K562 (cell line): ENCODE data around the gene HDAC7. TPM values are rescaled to one million over a fixed set of nuclear protein-coding genes. Genes with fewer than 3 reads are reported as not detected.

ENCODE experiments used
- ATF1 ChIP-seq, 2 experiments: fragments of 450-650 bp in 1 of 2; IDR thresholded peaks; 2 replicates each; pipeline ENCODE4 v1.6.1; 2016; ENCODE audit warnings: missing compliant biosample characterization in 1 of 2, missing genetic modification characterization in 1 of 2
- BMI1 ChIP-seq: fragments of 150-350 bp; IDR thresholded peaks from 2 replicates; pipeline ENCODE4 v1.6.1; 2014; ENCODE audit warnings: low read length
- ELK1 ChIP-seq: sonication (generic); formaldehyde crosslinking; IDR thresholded peaks from 2 replicates; pipeline ENCODE4 v1.8.1; 2022; ENCODE audit warnings: missing genetic modification reagents
- ERF ChIP-seq: fragments of 450-650 bp; formaldehyde crosslinking; IDR thresholded peaks from 2 replicates; pipeline ENCODE4 v1.4.0; 2020; ENCODE audit warnings: mild to moderate bottlenecking, mixed read lengths
- ETS2 ChIP-seq: IDR thresholded peaks from 2 replicates; pipeline ENCODE4 v1.6.1; 2016; ENCODE audit warnings: borderline replicate concordance, missing genetic modification characterization, mild to moderate bottlenecking, moderate library complexity, missing compliant biosample characterization; ENCODE audit not compliant: poor library complexity, severe bottlenecking
- FOXK1 ChIP-seq: sonication (generic); formaldehyde crosslinking; IDR thresholded peaks from 2 replicates; pipeline ENCODE4 v1.8.0; 2022; ENCODE audit warnings: missing genetic modification reagents, mild to moderate bottlenecking, borderline replicate concordance
- HDAC1 ChIP-seq, 2 experiments: fragments of 450-650 bp; IDR thresholded peaks; 2 replicates each; pipeline ENCODE4 v1.6.1; 2016 to 2017; ENCODE audit warnings: inconsistent platforms in 1 of 2, mild to moderate bottlenecking in 1 of 2, moderate library complexity in 1 of 2
- MAFK ChIP-seq: IDR thresholded peaks from 2 replicates; pipeline ENCODE4 v1.6.1; 2011; ENCODE audit warnings: low read length, improper control_type of control experiment
- MYBL2 ChIP-seq, 2 experiments: fragments of 450-650 bp in 1 of 2; sonication (generic) in 1 of 2; formaldehyde crosslinking in 1 of 2; IDR thresholded peaks; 2 replicates each; pipeline versions ENCODE4 v1.6.1 to v1.8.1; 2017 to 2022; ENCODE audit warnings: borderline replicate concordance in 1 of 2, inconsistent platforms in 1 of 2, low read depth in 1 of 2, mild to moderate bottlenecking in 1 of 2, missing genetic modification reagents in 1 of 2, moderate library complexity in 1 of 2
- SOX6 ChIP-seq: fragments of 450-650 bp; IDR thresholded peaks from 2 replicates; pipeline ENCODE4 v1.6.1; 2014; ENCODE audit warnings: mild to moderate bottlenecking
- SRSF1 ChIP-seq: fragments of 200-400 bp; formaldehyde crosslinking; IDR thresholded peaks from 2 replicates; pipeline ENCODE4 v1.6.1; 2017; ENCODE audit warnings: mild to moderate bottlenecking, low read depth, low read length, moderate library complexity
- STAG1 ChIP-seq: sonication (generic); formaldehyde crosslinking; IDR thresholded peaks from 2 replicates; pipeline ENCODE4 v1.5.0; 2020; ENCODE audit warnings: missing genetic modification reagents, borderline replicate concordance
- ZBED1 ChIP-seq: IDR thresholded peaks from 2 replicates; pipeline ENCODE4 v1.6.1; 2014
- ZC3H4 ChIP-seq: sonication (generic); formaldehyde crosslinking; IDR thresholded peaks from 2 replicates; pipeline ENCODE4 v1.9.0; 2021; ENCODE audit warnings: missing genetic modification reagents, borderline replicate concordance
- ZMIZ1 ChIP-seq, 2 experiments: fragments of 150-350 bp in 1 of 2; IDR thresholded peaks; 2 replicates each; pipeline ENCODE4 v1.6.1; 2012 to 2016; ENCODE audit warnings: low read depth in 2 of 2, low read length in 2 of 2, mild to moderate bottlenecking in 1 of 2, moderate library complexity in 1 of 2
- ZNF133 ChIP-seq: fragments of 250-450 bp; sonication (Bioruptor Pico); IDR thresholded peaks from 2 replicates; pipeline ENCODE4 v1.4.0; 2020; ENCODE audit warnings: mild to moderate bottlenecking
- ZNF280A ChIP-seq: fragments of 450-650 bp; IDR thresholded peaks from 2 replicates; pipeline ENCODE4 v1.6.1; 2018; ENCODE audit warnings: mild to moderate bottlenecking, low read depth; ENCODE audit not compliant: partially characterized antibody
- ZNF311 ChIP-seq: fragments of 250-450 bp; sonication (Bioruptor Pico); IDR thresholded peaks from 2 replicates; pipeline ENCODE4 v1.4.0; 2020; ENCODE audit warnings: mild to moderate bottlenecking, moderate library complexity
- ZNF347 ChIP-seq: fragments of 450-650 bp; formaldehyde crosslinking; IDR thresholded peaks from 2 replicates; pipeline ENCODE4 v1.4.0; 2020; ENCODE audit warnings: low read depth, mild to moderate bottlenecking, moderate library complexity
- ZNF436 ChIP-seq: fragments of 250-450, 450-650 bp; sonication (Bioruptor Pico); formaldehyde crosslinking; IDR thresholded peaks from 2 replicates; pipeline ENCODE4 v1.7.0; 2020; ENCODE audit warnings: mild to moderate bottlenecking
- polyA plus RNA-seq, 8 experiments: library from polyadenylated mRNA; depleted of rRNA in 4 of 8; stranded (reverse) in 5 of 8; unstranded in 3 of 8; fragments of >200 nt; fragmentation: Nextera tagmentation in 2 of 8; fragmentation: Illumina TruSeq in 1 of 8; extraction: Ambion mirVana in 2 of 8; extraction: Trizol in 1 of 8; gene quantifications; 2 replicates each; pipeline versions ENCODE4 v1.2.1 to v1.2.3, GENCODE V29; 2011 to 2014; ENCODE audit warnings: inconsistent platforms in 1 of 8, missing spikeins in 1 of 8
- total RNA-seq, 7 experiments: library from RNA; depleted of rRNA in 6 of 7; stranded (reverse); fragments of >200 nt in 6 of 7; fragmentation: Illumina TruSeq in 2 of 7; extraction: Trizol in 2 of 7; gene quantifications; 2 replicates each; pipeline versions ENCODE4 v1.2.1 to v1.2.3, GENCODE V29; 2011 to 2021; ENCODE audit warnings: low replicate concordance in 1 of 7

Gene HDAC7
- total and polyA plus RNA-seq, 9 of the 15 experiments (the other 6 are each of a cell fraction or from before 2014, with no cell fraction given), result 2.5 to 129 (median 31.1) TPM

- TF ChIP-seq MAFK (no peak), SRSF1 (no peak), ZBED1 (no peak; the same call in 1 of the 2 replicates), ELK1 (CRISPR knock-in tag) (no peak), ERF (no peak), BMI1 (no peak), FOXK1 (CRISPR knock-in tag) (no peak), ZMIZ1 (IDR thresholded peaks at IDR 0.05; ENCODE audit: low read depth in 2 of 2, low read length in 2 of 2) (peak in 1 of 2 experiments; percentile 77; a peak in 1 of 4 replicates), SOX6 (peak; percentile 85), MYBL2 (IDR thresholded peaks at IDR 0.05; ENCODE audit: low read depth) (no peak), MYBL2 (CRISPR knock-in tag; IDR thresholded peaks at IDR 0.05; ENCODE audit: borderline replicate concordance) (no peak), ETS2 (no peak), ZNF436 (CRISPR knock-in tag) (no peak), ZC3H4 (CRISPR knock-in tag) (no peak), ZNF280A (no peak), ZNF311 (CRISPR knock-in tag) (no peak), HDAC1 (IDR thresholded peaks at IDR 0.05) (peak in 1 of 2 experiments; percentile 85; a peak in 2 of 4 replicates), ZNF347 (CRISPR knock-in tag) (no peak), ZNF133 (CRISPR knock-in tag) (no peak), STAG1 (CRISPR knock-in tag) (no peak), ATF1 (CRISPR knock-in tag; IDR thresholded peaks at IDR 0.05) (no peak), ATF1 (tag; IDR thresholded peaks at IDR 0.05) (no peak)
These were observed 41.8 kb downstream of the HDAC7 start (continued) for GRCh38 chr12:47777741-47778558.
